Tracheal epithelial cell (primary cell): ENCODE measurements around the gene ING5. TPM values are rescaled to one million over a fixed set of nuclear protein-coding genes. Genes with fewer than 3 reads are reported as not detected.

Experiments
- total RNA-seq: library from RNA; depleted of rRNA; stranded (reverse); fragments of >200 nt; gene quantifications from 2 replicates; pipeline ENCODE4 v1.2.1, GENCODE V29; 2014

ING5 gene
- total RNA-seq: 16.4 TPM in 2 replicates

GRCh38 chr2:241701399-241702154 is at the start of gene ING5:
ING5 (plus strand) TSS chr2:241702039; CDS start chr2:241702066, 27 bp downstream.

GRCh38 chr2:241686650-241687425 is 15.0 kb upstream of the ING5 start, which contains the start of gene DTYMK:
DTYMK (minus strand) TSS chr2:241686815; CDS start chr2:241686783, 32 bp downstream.

GRCh38 chr2:241734467-241735208 is 32.8 kb downstream of the ING5 start, which contains the start of gene D2HGDH:
D2HGDH (plus strand) TSS chr2:241734630; CDS start chr2:241735225, 595 bp downstream.

GRCh38 chr2:241776336-241777169 is 74.7 kb downstream of the ING5 start, which contains the start of gene GAL3ST2:
GAL3ST2 (plus strand) TSS chr2:241776822; CDS start chr2:241776956, 134 bp downstream.

Other genes starting within 250 kb of the ING5 start
- gene STK25, start 193.5 kb upstream of the ING5 start, total RNA-seq: 218 and 360 TPM in 2 replicates
- gene BOK, start 143.3 kb upstream of the ING5 start, total RNA-seq: 27.5 and 48.2 TPM in 2 replicates
- gene THAP4, start 64.9 kb upstream of the ING5 start, total RNA-seq: 52.9 and 64.8 TPM in 2 replicates
- 48.6 and 57.6 TPM in 2 replicates for gene ATG4B, start 64.3 kb upstream of the ING5 start, total RNA-seq
- 21.5 and 25.8 TPM in 2 replicates for gene DTYMK, start 15.2 kb upstream of the ING5 start, total RNA-seq
- gene D2HGDH, start 32.6 kb downstream of the ING5 start, total RNA-seq: 14.5 and 19.8 TPM in 2 replicates
- gene GAL3ST2, start 74.8 kb downstream of the ING5 start, total RNA-seq: not detected in 2 replicates
- not detected in 2 replicates for gene NEU4, start 107.2 kb downstream of the ING5 start, total RNA-seq
- gene PDCD1, start 156.9 kb downstream of the ING5 start, total RNA-seq: 0.24 TPM in 1 of 2 replicates, not detected in the other
- not detected in 2 replicates for gene RTP5, start 167.7 kb downstream of the ING5 start, total RNA-seq